GM10248 (cell line): ENCODE data around the gene OTOP1.
A peak's percentile ranks its signal among the peaks of the same experiment; 100 is the strongest.
"Not testable (repeated sequence)": the region's sequence is repeated elsewhere in the genome, so short reads cannot be mapped to it uniquely, and the experiment has no call there.

Experiments
- CTCF ChIA-PET: fragments of 300-600 bp; sonication (Branson Sonifier 250); formaldehyde crosslinking; extraction: SDS; loops from one replicate; lab custom pipeline; 2021; ENCODE audit warnings: antibody characterized with exemption; lab: Yijun Ruan, JAX
- POLR2A ChIA-PET: fragments of 350-650 bp; sonication (Branson Sonifier 250); formaldehyde crosslinking; extraction: SDS; loops from one replicate; lab custom pipeline; 2020; ENCODE audit warnings: antibody characterized with exemption; lab: Yijun Ruan, JAX
- DNase-seq: peaks from one replicate; pipeline ENCODE4 v3.0.0; 2012; ENCODE audit errors: extremely low spot score
- TF ChIP-seq, protein P1 (sequence below): IDR thresholded peaks from 2 replicates; pipeline ENCODE4 v1.5.1; 2012; ENCODE audit warnings: mild to moderate bottlenecking, low read depth; ENCODE audit errors: extremely low read depth, missing control alignments, control extremely low read depth

Gene OTOP1

DNA sequence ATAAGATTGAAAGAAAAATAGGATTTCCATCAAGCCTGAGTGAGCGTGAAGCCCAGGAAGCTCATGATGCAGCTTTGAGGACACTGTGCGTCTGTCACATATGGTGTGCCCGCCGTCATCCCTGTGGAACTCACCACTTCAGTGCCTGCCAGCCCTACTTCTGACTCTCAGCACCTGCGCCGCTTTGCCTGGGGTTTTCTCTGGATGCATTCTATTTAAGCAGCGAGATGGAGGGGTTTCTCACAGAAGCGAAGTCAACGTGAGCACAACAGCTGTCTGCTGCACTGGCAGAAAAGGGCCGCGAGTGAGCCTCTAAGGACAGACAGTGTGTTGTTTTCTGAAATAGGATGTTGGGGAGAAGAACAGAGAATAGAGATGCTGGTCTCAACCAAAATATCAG, 27.5 kb upstream of the OTOP1 start:
- TF ChIP-seq, protein P1, sequence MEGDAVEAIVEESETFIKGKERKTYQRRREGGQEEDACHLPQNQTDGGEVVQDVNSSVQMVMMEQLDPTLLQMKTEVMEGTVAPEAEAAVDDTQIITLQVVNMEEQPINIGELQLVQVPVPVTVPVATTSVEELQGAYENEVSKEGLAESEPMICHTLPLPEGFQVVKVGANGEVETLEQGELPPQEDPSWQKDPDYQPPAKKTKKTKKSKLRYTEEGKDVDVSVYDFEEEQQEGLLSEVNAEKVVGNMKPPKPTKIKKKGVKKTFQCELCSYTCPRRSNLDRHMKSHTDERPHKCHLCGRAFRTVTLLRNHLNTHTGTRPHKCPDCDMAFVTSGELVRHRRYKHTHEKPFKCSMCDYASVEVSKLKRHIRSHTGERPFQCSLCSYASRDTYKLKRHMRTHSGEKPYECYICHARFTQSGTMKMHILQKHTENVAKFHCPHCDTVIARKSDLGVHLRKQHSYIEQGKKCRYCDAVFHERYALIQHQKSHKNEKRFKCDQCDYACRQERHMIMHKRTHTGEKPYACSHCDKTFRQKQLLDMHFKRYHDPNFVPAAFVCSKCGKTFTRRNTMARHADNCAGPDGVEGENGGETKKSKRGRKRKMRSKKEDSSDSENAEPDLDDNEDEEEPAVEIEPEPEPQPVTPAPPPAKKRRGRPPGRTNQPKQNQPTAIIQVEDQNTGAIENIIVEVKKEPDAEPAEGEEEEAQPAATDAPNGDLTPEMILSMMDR = no peak
- ChIA-PET CTCF (interaction anchor here (1.4 to 1.8 kb wide), 4 partner anchors 14 to 82 kb away, joined by 3 to 6 read pairs (median 4); no protein-coding TSS in a partner anchor), POLR2A (no interaction called here)
- DNase-seq = no peak

DNA sequence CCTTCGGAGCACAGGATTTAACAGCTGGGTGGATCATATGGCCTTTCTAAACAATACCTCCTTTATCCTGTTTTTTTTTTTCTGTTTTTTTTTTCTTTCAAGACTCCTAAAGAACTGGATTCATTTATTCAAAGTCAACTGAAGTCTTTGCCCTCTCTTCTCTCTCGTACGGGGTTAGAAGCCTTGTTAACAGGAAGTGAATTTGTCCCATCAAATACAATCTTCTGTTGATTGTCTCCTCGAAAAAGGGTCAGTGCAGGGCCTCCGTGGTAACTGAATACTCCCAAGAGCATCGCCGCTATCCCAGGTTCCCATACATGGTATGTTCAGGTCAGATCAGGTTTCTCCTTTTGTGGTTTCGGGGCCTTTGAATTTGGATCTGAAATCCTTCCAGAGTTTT, 23.1 kb upstream of the OTOP1 start:
- CTCF ChIA-PET = interaction anchor here (1.3 to 4.1 kb wide), 3 partner anchors 19 to 87 kb away, joined by 3 to 17 read pairs (median 12); no protein-coding TSS in a partner anchor
- POLR2A ChIA-PET = no interaction called here
- no peak for DNase-seq
- TF ChIP-seq, protein P1 = no peak

DNA sequence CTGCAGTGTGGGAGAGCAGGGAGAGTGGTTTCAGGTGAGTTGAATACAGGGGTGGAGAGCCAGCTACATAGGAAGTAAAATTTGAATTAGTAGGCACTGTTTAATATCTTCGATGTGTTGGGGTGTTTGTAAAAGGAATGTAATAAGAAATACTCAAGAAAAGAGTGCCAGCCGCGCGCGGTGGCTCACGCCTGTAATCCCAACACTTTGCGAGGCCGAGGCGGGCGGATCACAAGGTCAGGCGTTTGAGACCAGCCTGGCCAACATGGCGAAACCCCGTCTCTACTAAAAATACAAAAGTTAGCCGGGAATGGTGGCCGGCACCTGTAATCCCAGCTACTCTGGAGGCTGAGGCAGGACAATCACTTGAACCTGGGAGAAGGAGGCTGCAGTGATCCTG, 22.6 kb upstream of the OTOP1 start:
- POLR2A ChIA-PET, DNase-seq: not testable (repeated sequence)
- CTCF ChIA-PET = interaction anchor here (0.8 to 4.1 kb wide), 5 partner anchors 14 to 88 kb away, joined by 3 to 17 read pairs (median 8); no protein-coding TSS in a partner anchor

DNA sequence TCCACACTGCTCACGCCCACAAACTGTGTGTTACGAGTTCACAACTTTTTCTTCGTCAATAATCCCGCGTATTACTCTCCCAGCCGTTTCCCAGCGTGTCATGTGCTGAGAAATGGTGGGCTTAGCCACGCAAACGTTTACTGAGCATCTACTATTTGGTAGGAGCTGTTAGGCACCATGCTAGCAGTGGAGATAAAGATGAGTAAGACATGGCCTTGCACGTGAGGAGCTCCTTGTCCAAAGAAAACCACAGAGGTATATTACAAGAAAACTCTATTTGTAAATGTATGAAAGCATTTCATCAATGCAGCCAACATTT, 22.1 kb upstream of the OTOP1 start:
- ChIA-PET POLR2A (no interaction called here), CTCF (interaction anchor here (0.8 to 4.1 kb wide), 4 partner anchors 14 to 88 kb away, joined by 3 to 17 read pairs (median 6); no protein-coding TSS in a partner anchor)
- DNase-seq = no peak
- TF ChIP-seq, protein P1 = no peak

DNA sequence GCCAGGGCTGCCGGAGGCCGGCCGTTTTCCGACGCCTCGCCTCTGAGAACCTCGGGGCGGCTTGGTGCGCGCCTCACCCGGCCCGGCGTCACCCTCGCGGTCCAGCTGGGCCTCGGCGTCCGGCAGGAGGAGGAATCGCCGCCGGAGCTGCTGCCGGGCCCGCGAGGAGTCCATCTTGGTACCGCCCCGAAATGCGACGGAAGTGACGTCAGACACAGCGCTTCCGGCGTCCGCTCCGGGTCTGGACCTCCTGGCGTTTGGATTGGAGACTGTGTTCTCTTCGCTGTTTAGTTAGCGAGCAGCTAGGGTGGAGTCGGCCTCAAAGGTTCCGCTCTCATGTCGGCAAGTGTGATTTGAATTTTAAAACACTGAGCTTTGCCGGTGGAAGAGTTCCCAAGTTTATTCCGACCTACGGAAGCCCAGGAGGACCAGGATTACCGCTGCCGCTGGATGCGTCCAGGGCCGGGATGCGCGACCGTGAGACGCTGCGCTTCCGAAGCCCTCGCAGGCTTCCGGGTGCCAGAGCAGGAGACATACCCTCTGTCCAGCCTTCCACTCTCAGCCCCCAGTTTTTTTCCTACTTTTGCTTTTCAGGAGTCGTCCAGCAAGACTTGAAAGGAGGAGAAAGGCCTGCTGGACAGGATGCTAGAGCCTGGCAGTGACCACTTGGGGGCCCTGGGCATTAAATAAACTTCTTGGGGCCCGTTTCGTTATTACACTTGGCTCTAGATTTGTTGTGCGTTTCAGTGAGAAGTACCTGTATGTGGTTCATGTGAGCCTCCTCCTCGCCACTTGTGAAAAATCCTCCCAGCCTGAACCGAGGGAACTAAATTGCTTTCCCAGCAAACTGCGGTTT, 21.5 kb upstream of the OTOP1 start, which contains the start of gene TMEM128:
TMEM128 (minus strand) TSS at position 195 of the 856 bp plus-strand sequence; CDS start at position 174, 21 bp downstream.
- DNase-seq = peak; percentile 97
- ChIA-PET CTCF (interaction anchor here (0.7 to 4.1 kb wide), 8 partner anchors 8 to 177 kb away, joined by 3 to 17 read pairs (median 3); no protein-coding TSS in a partner anchor), POLR2A (no interaction called here)
- TF ChIP-seq, protein P1 = no peak

DNA sequence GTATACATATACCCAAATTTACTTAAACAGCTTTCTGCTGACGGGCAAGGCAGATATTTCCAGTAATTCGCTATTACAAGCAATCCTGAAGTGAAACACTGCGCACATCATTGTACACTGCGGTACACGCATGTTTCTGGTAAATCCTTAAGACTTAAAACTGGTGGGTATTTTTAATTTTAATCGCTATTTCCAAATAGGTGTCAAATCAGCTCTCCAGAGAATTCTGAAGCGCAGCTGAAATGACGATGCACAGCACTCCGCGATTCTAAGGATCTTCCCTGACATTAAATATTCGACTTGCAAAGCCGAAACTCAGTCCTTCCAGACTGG, 20.9 kb upstream of the OTOP1 start:
- TF ChIP-seq, protein P1 = no peak
- ChIA-PET POLR2A (no interaction called here), CTCF (interaction anchor here (0.7 to 1.8 kb wide), 7 partner anchors 9 to 273 kb away, joined by 3 to 8 read pairs (median 3); no protein-coding TSS in a partner anchor)
- no peak for DNase-seq

DNA sequence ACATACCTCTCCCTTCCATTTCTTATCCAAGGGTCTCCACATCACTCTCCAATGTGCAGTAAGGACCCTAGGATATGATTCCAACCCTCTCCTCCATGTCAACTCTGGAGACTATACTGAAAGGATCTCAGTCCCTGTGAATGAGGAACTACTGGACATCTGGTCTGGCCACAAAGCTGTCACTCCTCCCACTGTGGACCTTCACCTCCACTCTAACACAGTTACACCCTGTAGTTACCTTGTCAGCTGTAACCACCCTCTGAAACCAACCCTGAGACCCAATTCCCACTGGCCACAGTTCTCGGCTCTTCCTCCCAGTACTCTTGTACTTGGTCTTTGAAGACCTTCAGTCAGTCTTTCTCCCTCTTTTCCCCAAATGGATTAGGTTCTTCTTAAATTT, 18.4 kb upstream of the OTOP1 start:
- no peak for DNase-seq
- ChIA-PET CTCF (no interaction called here), POLR2A (no interaction called here)
- TF ChIP-seq, protein P1 = no peak

DNA sequence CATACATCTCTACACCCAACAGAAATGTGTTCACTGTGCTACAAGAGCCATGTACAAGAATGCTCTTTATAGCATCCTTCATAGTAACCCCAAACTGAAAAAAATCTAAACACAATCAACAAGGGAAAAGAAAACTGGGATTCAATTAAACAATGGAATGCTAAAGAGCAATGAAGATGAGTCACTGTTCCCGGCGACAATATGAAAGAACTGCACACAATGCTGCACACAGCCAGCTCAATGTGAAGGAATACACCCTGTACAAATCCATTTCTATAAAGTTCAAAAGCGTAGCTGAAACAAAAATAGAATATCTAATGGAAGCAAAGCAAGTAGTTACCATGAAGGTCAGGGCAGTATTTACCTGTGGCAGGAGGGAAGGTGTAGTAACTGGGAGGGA, 12.8 kb upstream of the OTOP1 start:
- CTCF ChIA-PET, POLR2A ChIA-PET, DNase-seq: not testable (repeated sequence)
